Uterus (tissue), 2 donors: ENCODE data around the gene MALL.
"Not testable (repeated sequence)": the region's sequence is repeated elsewhere in the genome, so short reads cannot be mapped to it uniquely, and the experiment has no call there.

Source experiments
- POLR2A ChIP-seq, 2 donors: fragments of 450-650 bp; IDR thresholded peaks; one replicate each; pipeline ENCODE4 v1.6.1; 2016; ENCODE audit warnings: antibody characterized with exemption in 2 of 2, mild to moderate bottlenecking in 1 of 2, moderate library complexity in 1 of 2
- TF ChIP-seq, protein P1 (sequence below), 4 experiments: fragments of 200-600 bp in 2 of 4; fragments of 450-650 bp in 2 of 4; sonication (generic) in 2 of 4; IDR thresholded peaks; one replicate each; pipeline ENCODE4 v1.5.1; 2016 to 2019; ENCODE audit warnings: antibody characterized with exemption in 4 of 4, mild to moderate bottlenecking in 2 of 4, moderate library complexity in 1 of 4

DNA sequence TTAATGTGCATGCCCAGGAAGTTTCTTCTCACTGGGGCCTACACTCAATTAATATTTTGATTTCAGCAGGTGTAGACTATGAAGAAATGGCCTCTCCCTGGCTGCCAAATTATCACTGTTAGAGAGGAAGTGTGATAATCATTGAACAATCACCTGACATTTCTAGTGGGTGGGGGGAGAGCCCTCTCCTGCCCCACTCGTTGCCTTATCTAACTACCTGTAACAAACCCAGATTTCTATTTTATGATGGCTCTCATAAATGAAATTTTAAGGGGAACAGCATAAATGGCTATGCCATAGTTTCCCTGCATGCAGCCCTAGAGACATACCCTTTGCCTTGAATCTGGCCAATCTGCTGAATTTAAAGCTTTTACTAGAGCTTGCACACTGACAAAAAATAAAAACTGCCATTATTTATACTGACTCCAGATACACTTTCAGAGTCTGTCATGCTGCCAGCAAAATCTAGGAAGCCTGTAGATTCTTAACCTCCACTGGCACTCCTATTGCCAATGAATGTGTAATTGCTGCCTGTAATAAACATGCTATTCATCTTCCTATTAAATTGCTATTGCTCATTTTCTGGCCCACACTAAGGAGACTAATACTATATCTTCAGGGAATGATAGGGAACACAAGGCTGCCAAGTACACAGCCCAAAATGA is 55.8 kb downstream of the MALL start:
- TF ChIP-seq, protein P1, sequence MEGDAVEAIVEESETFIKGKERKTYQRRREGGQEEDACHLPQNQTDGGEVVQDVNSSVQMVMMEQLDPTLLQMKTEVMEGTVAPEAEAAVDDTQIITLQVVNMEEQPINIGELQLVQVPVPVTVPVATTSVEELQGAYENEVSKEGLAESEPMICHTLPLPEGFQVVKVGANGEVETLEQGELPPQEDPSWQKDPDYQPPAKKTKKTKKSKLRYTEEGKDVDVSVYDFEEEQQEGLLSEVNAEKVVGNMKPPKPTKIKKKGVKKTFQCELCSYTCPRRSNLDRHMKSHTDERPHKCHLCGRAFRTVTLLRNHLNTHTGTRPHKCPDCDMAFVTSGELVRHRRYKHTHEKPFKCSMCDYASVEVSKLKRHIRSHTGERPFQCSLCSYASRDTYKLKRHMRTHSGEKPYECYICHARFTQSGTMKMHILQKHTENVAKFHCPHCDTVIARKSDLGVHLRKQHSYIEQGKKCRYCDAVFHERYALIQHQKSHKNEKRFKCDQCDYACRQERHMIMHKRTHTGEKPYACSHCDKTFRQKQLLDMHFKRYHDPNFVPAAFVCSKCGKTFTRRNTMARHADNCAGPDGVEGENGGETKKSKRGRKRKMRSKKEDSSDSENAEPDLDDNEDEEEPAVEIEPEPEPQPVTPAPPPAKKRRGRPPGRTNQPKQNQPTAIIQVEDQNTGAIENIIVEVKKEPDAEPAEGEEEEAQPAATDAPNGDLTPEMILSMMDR (IDR thresholded peaks at IDR 0.05), result not testable (repeated sequence)
- TF ChIP-seq POLR2A (IDR thresholded peaks at IDR 0.05), result not testable (repeated sequence)
